SK-MEL-5 (cell line): ENCODE measurements around the gene OR13C4. TPM values are rescaled to one million over a fixed set of nuclear protein-coding genes. Genes with fewer than 3 reads are reported as not detected.

ENCODE experiments used
- DNase-seq: peaks from one replicate; pipeline ENCODE4 v3.0.0-alpha.2; 2016; ENCODE audit warnings: low read depth, low spot score
- in situ Hi-C: cut with HindIII; loops from 2 replicates; pipeline ENCODE4 v1.10.0; 2016; ENCODE audit warnings: low sequenced_read_pairs, high pct_unique_total_duplicates, low pct_unique_long_range_greater_than_20kb
- total RNA-seq: library from RNA; depleted of rRNA; stranded (reverse); fragments of >200 nt; shearing (Covaris generic); gene quantifications from 2 replicates; pipeline ENCODE4 v1.2.3, GENCODE V29; 2014; rRNA removed

Gene OR13C4
- total RNA-seq, 1 experiment from 2014 or later, result not detected

DNA sequence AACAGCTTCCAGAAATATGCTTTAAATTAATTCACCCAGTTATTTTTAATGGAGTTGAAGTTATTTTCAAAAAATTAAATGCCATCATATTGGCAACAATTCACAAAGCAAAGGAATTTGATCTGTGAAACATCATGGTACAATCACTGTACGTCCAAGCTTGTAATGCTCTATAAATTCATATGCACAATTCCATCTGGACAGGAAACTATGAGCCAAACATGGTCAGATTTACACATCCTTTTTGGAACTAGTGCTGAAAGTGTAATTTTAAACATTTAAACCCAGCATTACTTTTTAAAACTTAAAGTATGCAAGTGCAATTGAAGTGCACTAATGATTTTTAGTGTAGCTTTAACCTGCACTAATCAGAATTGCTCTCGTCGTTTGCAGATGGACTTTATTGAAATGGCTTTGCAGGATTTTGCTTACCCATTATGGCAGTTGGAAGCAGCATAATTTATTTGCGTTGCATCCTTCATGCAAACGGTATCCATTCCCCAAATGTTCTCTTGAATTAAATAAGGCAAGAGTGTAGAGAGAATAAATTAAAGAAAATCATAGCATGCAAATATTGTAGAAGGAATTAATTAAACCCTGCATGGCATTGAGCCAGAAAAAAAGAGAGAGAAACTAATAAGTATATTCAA, 44.0 kb downstream of the OR13C4 start:
- DNase-seq, result no peak
- in situ Hi-C loops, result no loop called here

Other genes starting within 250 kb of the OR13C4 start
- not detected in 2 replicates for gene OR13F1, start 22.9 kb downstream of the OR13C4 start, total RNA-seq
- not detected in 2 replicates for gene OR13C3, start 9.6 kb upstream of the OR13C4 start, total RNA-seq
- gene OR13C8, start 42.0 kb upstream of the OR13C4 start, total RNA-seq, result not detected in 2 replicates
- gene OR13C5, start 72.2 kb upstream of the OR13C4 start, total RNA-seq, result not detected in 2 replicates
- not detected in 2 replicates for gene OR13C2, start 78.4 kb upstream of the OR13C4 start, total RNA-seq
- gene OR13C9, start 91.0 kb upstream of the OR13C4 start, total RNA-seq, result not detected in 2 replicates
- gene OR13D1, start 167.3 kb upstream of the OR13C4 start, total RNA-seq, result not detected in 2 replicates
- gene NIPSNAP3A, start 220.5 kb upstream of the OR13C4 start, total RNA-seq, result 16.0 and 17.9 TPM in 2 replicates
- 0.69 and 1.3 TPM in 2 replicates for gene NIPSNAP3B, start 236.9 kb upstream of the OR13C4 start, total RNA-seq